Measurements from ENCODE around the gene TMEM91.

DNA sequence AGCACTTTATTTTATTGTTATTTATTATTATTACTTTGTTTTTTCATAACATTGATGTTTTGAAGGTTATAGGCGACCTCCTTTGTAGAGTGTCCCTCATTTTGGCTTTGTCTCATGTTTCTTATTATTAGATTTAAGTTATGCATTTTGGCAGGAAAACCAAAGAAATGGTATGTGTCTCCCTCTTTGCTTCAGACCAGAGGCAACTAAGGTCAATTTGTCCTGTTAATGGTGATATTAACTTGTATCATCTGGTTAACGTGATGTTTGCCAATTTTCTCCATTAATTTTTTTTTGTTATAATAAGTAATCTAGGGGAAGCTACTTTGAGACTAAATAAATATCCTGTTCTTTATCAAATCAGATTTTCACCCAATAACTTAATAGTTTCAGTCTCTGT, 3.8 kb upstream of the TMEM91 start:
- TF ChIP-seq, protein P1, sequence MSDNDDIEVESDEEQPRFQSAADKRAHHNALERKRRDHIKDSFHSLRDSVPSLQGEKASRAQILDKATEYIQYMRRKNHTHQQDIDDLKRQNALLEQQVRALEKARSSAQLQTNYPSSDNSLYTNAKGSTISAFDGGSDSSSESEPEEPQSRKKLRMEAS (IDR thresholded peaks at IDR 0.05; ENCODE audit: low read depth, low read length) = no peak
- TF ChIP-seq, protein P2, sequence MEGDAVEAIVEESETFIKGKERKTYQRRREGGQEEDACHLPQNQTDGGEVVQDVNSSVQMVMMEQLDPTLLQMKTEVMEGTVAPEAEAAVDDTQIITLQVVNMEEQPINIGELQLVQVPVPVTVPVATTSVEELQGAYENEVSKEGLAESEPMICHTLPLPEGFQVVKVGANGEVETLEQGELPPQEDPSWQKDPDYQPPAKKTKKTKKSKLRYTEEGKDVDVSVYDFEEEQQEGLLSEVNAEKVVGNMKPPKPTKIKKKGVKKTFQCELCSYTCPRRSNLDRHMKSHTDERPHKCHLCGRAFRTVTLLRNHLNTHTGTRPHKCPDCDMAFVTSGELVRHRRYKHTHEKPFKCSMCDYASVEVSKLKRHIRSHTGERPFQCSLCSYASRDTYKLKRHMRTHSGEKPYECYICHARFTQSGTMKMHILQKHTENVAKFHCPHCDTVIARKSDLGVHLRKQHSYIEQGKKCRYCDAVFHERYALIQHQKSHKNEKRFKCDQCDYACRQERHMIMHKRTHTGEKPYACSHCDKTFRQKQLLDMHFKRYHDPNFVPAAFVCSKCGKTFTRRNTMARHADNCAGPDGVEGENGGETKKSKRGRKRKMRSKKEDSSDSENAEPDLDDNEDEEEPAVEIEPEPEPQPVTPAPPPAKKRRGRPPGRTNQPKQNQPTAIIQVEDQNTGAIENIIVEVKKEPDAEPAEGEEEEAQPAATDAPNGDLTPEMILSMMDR (IDR thresholded peaks at IDR 0.05; ENCODE audit: low read depth, low read length) = no peak
- TF ChIP-seq POLR2A (IDR thresholded peaks at IDR 0.05; ENCODE audit: extremely low read depth, insufficient read length) (no peak), MYC (IDR thresholded peaks at IDR 0.05; ENCODE audit: low read depth, low read length) (no peak)
